Fibroblast of skin of left quadriceps (primary cell): Measurements from ENCODE around the gene PCDHB16.
"Not testable (repeated sequence)": the region's sequence is repeated elsewhere in the genome, so short reads cannot be mapped to it uniquely, and the experiment has no call there.

Experiments used
- DNase-seq, 2 experiments: peaks; one replicate each; pipeline ENCODE4 v3.0.0-alpha.2; 2013; ENCODE audit warnings: low read depth in 2 of 2

The PCDHB16 gene

DNA sequence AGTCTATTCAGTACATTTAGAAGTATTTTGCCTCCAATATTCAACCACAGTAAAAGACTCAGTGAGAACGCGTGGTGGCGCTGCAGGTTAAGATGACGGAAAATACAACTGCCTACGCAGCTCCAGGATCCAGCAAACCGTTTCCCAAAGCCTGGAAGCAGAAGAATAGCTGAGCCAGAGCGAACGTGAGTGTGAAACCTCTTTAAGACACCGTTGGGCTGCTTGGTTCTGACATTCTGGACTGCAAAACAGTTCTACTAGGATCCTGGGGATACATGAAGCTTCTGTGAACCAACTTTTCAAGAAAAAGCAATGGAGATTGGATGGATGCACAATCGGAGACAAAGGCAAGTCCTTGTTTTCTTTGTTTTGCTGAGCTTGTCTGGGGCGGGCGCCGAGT is at the start of gene PCDHB16:
TSS of gene PCDHB16 (plus strand) at position 140 of the 400 bp plus-strand sequence. CDS start at position 313, 173 bp downstream.
- DNase-seq: no peak

DNA sequence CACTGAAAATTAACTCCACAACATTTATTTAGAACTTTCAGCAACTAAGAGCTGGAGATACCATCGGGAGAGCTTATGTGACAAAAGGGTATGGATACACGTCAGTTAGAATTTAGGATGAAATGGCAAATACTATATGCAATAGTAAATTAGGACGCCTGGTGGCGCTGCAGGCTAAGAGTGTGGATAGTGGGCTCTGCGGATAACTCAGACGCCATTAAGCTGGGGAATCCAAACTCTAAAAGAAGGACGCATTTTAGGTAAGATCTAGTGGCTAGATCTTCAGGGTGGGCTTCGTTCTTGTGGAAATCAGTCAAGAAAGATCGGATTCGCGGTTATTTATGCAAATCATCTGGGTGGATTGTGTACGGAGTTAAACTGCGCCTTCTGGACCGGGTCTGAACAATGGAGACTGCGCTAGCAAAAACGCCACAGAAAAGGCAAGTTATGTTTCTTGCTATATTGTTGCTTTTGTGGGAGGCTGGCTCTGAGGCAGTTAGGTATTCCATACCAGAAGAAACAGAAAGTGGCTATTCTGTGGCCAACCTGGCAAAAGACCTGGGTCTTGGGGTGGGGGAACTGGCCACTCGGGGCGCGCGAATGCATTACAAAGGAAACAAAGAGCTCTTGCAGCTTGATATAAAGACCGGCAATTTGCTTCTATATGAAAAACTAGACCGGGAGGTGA is 47.0 kb upstream of the PCDHB16 start, which contains the start of gene PCDHB5:
TSS of gene PCDHB5 (plus strand) at position 177 of the 688 bp plus-strand sequence. CDS start at position 406, 229 bp downstream.
- no peak for DNase-seq

DNA sequence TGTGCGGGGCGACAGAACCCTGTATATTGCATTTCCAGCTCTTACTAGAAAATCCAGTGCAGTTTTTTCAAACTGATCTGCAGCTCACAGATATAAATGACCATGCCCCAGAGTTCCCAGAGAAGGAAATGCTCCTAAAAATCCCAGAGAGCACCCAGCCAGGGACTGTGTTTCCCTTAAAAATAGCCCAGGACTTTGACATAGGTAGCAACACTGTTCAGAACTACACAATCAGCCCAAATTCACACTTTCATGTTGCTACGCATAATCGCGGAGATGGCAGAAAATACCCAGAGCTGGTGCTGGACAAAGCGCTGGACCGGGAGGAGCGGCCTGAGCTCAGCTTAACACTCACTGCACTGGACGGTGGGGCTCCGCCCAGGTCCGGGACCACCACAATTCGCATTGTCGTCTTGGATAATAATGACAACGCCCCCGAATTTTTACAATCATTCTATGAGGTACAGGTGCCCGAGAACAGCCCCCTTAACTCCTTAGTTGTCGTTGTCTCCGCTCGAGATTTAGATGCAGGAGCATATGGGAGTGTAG is 46.4 kb upstream of the PCDHB16 start:
- DNase-seq: no peak

DNA sequence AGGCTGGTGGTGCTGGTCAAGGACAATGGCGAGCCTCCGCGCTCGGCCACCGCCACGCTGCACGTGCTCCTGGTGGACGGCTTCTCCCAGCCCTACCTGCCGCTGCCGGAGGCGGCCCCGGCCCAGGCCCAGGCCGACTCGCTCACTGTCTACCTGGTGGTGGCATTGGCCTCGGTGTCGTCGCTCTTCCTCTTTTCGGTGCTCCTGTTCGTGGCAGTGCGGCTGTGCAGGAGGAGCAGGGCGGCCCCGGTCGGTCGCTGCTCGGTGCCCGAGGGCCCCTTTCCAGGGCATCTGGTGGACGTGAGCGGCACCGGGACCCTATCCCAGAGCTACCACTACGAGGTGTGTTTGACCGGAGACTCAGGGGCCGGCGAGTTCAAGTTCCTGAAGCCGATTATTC is 44.8 kb upstream of the PCDHB16 start:
- DNase-seq: not testable (repeated sequence)

DNA sequence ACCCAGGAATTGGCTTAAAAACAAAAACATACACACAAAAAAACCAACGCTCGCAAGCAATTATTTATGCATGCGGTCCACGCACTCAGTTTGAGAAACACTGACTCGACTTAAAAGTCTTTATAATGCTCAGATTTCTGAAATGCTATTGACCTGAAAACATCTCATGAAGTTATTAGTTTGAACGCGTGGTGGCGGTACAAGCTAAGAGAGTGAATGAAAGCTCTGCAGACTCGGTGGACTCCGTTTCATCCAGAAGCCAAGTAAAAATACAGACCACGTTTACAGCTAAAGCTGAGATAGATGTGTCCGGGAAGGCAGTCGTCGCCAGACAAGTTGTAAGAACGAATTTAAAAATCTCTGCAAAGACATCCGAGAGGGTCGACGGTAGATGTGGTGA is 32.4 kb upstream of the PCDHB16 start, which contains the start of gene PCDHB6:
TSS of gene PCDHB6 (plus strand) at position 246 of the 400 bp plus-strand sequence. CDS start 201 bp downstream, outside the sequence.
- no peak for DNase-seq

DNA sequence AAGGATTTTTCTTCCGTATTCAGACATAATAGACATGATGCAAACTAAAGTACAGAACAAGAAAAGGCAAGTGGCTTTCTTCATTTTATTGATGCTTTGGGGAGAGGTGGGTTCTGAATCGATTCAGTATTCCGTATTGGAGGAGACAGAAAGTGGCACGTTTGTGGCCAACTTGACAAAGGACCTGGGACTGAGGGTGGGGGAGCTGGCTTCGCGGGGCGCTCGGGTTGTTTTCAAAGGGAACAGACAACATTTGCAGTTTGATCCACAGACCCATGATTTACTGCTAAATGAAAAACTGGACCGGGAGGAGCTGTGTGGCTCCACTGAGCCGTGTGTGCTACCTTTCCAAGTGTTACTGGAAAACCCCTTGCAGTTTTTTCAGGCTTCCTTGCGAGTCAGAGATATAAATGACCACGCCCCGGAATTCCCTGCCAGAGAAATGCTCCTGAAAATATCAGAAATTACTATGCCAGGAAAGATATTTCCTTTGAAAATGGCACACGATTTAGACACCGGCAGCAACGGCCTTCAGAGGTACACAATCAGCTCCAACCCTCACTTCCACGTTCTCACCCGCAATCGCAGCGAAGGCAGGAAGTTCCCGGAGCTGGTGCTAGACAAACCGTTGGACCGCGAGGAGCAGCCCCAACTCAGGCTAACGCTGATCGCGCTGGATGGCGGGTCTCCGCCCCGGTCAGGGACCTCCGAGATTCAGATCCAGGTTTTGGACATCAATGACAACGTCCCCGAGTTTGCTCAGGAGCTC is 31.8 kb upstream of the PCDHB16 start:
- no peak for DNase-seq

DNA sequence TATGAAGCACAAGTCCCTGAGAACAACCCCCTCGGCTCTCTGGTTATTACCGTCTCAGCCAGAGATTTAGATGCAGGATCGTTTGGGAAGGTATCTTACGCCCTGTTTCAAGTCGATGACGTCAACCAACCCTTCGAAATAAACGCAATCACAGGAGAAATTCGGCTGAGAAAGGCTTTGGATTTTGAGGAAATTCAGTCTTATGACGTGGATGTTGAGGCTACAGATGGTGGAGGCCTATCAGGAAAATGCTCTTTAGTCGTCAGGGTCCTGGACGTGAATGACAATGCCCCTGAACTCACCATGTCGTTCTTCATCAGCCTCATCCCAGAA is 31.2 kb upstream of the PCDHB16 start:
- no peak for DNase-seq

DNA sequence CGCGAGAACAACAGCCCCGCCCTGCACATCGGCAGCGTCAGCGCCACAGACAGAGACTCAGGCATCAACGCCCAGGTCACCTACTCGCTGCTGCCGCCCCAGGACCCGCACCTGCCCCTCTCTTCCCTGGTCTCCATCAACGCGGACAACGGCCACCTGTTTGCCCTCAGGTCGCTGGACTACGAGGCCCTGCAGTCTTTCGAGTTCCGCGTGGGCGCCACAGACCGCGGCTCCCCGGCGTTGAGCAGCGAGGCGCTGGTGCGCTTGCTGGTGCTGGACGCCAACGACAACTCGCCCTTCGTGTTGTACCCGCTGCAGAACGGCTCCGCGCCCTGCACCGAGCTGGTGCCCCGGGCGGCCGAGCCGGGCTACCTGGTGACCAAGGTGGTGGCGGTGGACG is 30.6 kb upstream of the PCDHB16 start:
- not testable (repeated sequence) for DNase-seq

DNA sequence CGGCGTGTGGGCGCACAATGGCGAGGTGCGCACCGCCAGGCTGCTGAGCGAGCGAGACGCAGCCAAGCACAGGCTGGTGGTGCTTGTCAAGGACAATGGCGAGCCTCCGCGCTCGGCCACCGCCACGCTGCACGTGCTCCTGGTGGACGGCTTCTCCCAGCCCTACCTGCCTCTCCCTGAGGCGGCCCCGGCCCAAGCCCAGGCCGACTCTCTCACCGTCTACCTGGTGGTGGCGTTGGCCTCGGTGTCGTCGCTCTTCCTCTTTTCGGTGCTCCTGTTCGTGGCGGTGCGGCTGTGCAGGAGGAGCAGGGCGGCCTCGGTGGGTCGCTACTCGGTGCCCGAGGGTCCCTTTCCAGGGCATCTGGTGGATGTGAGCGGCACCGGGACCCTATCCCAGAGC is 30.1 kb upstream of the PCDHB16 start:
- DNase-seq: not testable (repeated sequence)

DNA sequence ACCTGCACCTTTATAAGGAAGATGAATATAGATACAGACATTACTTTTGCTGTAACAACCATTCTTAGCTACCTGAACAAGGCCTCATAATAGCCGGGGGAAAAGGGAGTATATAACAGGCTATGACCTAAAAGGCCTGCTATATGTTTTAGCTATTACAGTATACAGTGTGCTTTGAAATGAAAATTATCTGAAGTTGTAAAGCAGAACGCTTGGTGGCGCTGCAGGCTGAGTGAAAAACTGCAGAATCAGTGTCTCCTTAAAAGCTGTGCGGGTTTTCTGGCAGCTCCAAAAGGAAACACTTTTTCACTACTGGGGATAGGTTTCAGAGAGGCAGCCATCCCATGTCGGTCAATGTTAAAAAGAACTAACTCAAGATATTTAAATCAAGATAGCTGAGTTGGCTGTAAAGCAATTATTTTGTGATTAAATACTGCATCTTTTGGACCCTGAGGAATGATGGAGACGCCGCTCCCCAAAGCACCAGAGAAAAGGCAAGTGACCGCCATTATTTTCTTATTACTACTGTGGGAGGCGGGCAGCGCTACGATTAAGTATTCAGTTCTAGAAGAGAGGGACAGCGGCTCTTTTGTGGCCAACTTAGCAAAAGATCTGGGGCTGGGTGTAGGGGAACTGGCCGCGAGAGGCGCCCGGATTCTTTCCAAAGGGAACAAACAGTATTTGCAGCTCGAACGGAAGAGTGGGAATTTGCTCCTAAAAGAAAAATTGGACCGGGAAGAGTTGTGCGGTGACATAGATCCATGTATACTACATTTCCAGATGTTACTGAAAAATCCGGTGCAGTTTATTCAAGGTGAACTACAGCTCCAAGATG is 26.4 kb upstream of the PCDHB16 start:
- DNase-seq: no peak

DNA sequence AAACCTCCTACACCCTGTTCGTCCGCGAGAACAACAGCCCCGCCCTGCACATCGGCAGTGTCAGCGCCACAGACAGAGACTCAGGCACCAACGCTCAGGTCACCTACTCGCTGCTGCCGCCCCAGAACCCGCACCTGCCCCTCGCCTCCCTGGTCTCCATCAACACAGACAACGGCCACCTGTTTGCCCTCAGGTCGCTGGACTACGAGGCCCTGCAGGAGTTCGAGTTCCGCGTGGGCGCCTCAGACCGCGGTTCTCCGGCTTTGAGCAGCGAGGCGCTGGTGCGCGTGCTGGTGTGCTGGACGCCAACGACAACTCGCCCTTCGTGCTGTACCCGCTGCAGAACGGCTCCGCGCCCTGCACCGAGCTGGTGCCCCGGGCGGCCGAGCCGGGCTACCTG is 24.8 kb upstream of the PCDHB16 start:
- DNase-seq: not testable (repeated sequence)

DNA sequence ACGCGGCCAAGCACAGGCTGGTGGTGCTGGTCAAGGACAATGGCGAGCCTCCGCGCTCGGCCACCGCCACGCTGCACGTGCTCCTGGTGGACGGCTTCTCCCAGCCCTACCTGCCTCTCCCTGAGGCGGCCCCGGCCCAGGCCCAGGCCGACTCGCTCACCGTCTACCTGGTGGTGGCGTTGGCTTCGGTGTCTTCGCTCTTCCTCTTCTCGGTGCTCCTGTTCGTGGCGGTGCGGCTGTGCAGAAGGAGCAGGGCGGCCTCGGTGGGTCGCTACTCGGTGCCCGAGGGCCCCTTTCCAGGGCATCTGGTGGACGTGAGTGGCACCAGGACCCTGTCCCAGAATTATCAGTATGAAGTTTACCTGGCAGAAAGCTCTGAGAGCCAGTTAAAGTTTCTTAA is 24.3 kb upstream of the PCDHB16 start:
- not testable (repeated sequence) for DNase-seq

DNA sequence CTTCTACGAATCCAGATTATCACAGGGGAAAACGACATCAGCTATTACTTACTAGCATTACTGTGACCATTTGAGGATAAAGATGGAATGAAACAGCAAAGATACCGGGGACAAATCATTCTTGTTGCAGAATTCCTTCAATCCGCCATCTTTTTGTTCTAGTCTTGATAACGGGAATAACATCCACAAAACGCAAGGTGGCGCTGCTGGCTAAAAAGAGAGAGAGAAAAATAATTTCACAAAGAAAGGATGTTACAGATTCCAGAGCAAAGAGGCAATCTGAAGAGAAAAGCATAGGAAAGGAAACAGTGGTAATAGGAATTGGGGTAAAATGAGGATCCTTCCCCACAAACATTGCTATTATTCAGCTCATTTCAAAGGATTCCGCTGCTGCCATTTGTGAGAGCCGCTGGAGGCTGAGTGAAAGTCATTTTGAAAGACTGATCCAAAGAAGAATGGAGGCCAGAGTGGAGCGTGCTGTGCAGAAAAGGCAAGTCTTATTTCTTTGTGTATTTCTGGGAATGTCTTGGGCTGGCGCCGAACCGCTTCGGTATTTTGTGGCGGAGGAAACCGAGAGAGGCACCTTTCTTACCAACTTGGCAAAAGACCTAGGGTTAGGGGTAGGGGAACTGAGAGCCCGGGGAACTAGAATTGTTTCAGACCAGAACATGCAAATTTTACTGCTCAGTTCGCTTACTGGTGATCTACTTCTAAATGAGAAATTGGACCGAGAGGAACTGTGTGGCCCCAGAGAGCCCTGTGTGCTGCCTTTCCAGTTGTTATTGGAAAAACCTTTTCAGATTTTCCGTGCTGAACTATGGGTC is 9.6 kb upstream of the PCDHB16 start, which contains the start of gene PCDHB7:
TSS of gene PCDHB7 (plus strand) at position 264 of the 824 bp plus-strand sequence. CDS start at position 456, 192 bp downstream.
- DNase-seq: no peak

DNA sequence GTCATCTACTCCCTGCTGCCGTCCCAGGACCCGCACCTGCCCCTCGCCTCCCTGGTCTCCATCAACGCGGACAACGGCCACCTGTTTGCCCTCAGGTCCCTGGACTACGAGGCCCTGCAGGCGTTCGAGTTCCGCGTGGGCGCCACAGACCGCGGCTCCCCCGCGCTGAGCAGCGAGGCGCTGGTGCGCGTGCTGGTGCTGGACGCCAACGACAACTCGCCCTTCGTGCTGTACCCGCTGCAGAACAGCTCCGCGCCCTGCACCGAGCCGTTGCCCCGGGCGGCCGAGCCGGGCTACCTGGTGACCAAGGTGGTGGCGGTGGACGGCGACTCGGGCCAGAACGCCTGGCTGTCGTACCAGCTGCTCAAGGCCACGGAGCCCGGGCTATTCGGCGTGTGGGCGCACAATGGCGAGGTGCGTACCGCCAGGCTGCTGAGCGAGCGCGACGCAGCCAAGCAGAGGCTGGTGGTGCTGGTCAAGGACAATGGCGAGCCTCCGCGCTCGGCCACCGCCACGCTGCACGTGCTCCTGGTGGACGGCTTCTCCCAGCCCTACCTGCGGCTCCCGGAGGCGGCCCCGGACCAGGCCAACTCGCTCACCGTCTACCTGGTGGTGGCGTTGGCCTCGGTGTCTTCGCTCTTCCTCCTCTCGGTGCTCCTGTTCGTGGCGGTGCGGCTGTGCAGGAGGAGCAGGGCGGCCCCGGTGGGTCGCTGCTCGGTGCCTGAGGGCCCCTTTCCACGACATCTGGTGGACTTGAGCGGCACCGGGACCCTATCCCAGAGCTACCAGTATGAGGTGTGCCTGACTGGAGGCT is 7.7 kb upstream of the PCDHB16 start:
- not testable (repeated sequence) for DNase-seq

DNA sequence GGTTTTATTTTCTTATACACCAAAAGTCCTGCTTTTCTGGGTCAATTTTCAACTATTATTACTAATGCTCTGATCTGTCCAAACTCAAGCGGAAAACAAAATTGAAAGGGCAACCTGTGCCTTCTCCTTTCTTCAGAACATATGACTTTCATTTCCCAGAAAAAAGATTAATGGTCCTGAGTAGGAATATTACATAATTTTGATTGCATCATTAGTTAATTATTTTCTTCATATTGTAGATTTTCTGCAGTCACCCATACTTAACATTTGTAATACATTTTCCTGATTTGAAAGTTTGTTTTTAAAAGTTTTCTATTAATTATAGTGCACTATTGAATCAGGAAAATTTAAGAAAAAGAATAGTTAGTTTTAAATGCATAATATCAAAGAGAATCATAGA is 6.3 kb upstream of the PCDHB16 start:
- no peak for DNase-seq

DNA sequence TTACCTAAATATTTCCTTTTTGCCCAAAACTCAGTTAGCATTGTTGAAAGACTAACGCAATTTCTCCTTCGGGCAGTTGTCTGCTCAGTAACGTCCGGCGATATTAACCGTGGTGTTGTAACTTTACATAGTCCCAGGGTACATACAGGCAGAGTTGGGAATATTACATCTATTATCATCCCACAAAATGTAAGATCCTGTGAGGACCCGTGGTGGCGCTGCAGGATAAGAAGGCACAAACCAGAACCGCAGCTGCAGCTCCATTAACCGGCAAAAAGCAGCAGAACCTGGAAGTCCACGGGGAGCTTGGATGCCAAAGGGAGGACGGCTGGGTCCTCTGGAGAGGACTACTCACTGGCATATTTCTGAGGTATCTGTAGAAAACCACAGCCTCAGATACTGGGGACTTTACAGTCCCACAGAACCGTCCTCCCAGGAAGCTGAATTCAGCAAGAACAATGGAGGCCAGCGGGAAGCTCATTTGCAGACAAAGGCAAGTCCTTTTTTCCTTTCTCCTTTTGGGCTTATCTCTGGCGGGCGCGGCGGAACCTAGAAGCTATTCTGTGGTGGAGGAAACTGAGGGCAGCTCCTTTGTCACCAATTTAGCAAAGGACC is 4.5 kb upstream of the PCDHB16 start, which contains the start of gene PCDHB8:
TSS of gene PCDHB8 (plus strand) at position 214 of the 615 bp plus-strand sequence. CDS start at position 459, 245 bp downstream.
- not testable (repeated sequence) for DNase-seq

DNA sequence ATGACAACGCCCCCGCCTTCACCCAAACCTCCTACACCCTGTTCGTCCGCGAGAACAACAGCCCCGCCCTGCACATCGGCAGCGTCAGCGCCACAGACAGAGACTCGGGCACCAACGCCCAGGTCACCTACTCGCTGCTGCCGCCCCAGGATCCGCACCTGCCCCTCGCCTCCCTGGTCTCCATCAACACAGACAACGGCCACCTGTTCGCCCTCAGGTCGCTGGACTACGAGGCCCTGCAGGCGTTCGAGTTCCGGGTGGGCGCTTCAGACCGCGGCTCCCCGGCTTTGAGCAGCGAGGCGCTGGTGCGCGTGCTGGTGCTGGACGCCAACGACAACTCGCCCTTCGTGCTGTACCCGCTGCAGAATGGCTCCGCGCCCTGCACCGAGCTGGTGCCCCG is 2.8 kb upstream of the PCDHB16 start:
- not testable (repeated sequence) for DNase-seq

DNA sequence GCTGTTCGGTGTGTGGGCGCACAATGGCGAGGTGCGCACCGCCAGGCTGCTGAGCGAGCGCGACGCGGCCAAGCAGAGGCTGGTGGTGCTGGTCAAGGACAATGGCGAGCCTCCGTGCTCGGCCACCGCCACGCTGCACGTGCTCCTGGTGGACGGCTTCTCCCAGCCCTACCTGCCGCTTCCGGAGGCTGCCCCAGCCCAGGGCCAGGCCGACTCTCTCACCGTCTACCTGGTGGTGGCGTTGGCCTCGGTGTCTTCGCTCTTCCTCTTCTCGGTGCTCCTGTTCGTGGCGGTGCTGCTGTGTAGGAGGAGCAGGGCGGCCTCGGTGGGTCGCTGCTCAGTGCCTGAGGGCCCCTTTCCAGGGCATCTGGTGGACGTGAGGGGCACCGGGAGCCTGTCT is 2.3 kb upstream of the PCDHB16 start:
- not testable (repeated sequence) for DNase-seq

DNA sequence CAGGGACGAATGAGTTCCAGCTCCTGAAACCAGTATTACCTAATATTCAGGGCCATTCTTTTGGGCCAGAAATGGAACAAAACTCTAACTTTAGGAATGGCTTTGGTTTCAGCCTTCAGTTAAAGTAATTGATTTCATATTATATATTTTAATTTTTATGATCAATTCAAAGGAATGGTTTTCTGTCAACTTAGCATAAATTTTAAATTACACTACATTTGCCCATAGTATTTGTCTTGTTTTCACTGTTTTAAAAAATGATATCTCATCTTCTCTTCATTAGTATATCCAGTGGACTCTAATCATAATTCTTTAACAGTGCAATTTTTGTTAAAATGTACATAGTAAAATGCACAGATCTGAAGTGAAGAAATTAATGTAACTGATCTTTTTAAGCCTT is 1.9 kb upstream of the PCDHB16 start:
- no peak for DNase-seq
